GM12801 (cell line): Measurements from ENCODE around the gene CTF1.

Source experiments
- TF ChIP-seq, protein P1 (sequence below): IDR thresholded peaks from one replicate; pipeline ENCODE4 v1.5.1; 2011; ENCODE audit warnings: control low read depth; ENCODE audit not compliant: insufficient read length; ENCODE audit errors: extremely low read depth

CTF1 gene

DNA sequence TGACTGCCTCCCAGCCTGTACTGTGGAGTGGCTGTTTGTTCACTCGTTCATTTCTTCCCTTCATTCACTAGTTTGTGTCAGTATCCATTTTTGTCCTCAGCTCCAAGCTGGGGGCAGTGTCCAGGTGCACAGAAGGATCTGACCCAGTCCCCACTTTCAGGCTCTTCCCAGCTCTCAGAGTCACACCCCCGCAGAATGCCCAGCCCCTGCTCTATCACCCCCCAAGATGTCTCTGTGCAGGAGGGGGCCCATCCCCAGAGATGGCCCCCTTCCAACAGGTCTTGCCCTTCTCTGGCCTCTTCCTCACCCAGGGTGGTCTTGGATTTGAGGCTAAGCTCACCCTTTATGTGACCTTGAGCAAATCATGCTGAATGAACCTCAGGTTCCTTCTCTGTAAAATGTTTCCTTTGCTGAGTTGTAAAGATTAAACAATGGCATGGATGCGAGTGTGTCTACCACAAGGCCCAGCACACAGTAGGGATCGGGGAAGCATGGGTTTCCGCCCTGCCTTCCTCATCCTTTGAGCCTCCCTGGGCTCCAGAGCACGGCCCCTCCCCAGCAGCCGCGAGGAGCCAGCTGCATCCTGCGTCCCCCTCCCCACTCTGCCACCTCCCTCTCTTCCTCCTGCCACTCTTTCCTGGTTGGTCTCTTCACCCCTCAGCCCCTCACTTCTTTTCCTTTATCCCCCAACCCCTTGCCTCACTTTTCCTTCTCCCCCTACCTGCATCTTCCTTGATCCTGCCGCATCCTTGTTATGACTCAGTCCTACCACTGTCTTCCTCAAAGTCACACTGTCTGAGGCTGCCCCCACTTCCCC lies 29.8 kb downstream of the CTF1 start:
- TF ChIP-seq, protein P1, sequence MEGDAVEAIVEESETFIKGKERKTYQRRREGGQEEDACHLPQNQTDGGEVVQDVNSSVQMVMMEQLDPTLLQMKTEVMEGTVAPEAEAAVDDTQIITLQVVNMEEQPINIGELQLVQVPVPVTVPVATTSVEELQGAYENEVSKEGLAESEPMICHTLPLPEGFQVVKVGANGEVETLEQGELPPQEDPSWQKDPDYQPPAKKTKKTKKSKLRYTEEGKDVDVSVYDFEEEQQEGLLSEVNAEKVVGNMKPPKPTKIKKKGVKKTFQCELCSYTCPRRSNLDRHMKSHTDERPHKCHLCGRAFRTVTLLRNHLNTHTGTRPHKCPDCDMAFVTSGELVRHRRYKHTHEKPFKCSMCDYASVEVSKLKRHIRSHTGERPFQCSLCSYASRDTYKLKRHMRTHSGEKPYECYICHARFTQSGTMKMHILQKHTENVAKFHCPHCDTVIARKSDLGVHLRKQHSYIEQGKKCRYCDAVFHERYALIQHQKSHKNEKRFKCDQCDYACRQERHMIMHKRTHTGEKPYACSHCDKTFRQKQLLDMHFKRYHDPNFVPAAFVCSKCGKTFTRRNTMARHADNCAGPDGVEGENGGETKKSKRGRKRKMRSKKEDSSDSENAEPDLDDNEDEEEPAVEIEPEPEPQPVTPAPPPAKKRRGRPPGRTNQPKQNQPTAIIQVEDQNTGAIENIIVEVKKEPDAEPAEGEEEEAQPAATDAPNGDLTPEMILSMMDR = no peak

DNA sequence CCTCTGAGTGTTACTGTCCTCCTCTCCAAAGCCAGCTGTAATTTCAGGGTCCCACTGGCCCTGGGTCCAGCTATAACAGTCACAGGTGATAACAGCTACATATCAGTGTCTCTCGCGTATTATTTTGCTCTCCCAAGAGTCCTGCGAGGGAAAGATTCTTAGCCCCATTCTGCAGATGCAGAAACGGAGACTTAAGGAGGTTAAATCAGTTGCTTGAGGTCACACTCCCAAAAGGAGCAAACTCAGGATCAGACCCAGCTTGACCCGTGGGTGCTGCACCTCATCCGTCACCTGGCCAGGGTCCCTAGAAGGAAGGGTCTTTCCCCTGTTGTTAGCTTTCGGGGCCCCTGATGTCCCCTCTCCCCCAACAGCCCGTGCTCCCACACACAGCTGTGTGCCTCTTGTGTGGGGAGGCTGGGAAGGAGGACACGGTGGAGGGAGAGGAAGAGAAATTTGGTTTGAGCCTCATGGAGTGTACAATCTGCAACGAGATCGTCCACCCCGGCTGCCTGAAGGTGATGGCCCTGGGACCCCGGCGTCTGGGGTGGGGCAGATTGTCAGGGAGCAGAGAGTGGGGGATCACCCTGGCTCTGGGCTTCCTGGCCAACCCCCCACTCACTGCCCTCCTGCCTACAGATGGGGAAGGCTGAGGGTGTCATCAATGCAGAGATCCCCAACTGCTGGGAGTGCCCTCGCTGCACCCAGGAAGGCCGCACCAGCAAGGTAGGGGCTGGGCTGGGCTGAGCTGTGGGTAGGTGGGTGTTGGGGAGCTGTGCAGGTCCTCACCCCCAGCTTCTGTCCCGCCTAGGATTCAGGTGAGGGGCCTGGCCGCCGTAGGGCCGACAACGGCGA lies 30.7 kb downstream of the CTF1 start:
- TF ChIP-seq, protein P1 = no peak

DNA sequence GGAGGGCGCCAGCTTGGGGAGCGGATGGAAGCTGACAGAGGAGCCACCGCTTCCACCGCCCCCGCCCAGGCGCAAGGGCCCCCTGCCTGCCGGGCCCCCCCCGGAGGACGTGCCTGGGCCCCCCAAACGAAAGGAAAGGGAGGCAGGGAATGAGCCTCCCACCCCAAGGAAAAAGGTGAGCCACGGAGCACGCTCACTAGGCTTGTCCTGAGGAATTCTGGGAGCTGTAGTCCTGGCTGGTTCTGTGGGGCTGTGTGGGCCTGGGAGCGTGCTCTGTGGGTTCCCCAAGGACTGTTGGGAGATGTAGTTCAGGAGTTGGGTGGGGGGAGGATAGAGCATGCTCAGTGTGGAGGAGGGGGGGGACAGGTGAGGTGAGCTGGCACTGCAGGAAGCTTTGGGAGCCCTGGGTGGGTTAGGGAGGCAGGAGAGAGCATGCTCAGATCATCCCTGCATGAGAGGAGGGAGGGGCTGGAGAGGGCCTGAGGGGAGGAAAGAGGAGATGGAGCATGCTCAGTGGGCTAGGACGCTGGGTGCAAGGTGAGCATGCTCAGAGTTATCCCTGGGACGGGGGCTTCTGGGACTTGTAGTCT lies 31.5 kb downstream of the CTF1 start:
- TF ChIP-seq, protein P1 = no peak

DNA sequence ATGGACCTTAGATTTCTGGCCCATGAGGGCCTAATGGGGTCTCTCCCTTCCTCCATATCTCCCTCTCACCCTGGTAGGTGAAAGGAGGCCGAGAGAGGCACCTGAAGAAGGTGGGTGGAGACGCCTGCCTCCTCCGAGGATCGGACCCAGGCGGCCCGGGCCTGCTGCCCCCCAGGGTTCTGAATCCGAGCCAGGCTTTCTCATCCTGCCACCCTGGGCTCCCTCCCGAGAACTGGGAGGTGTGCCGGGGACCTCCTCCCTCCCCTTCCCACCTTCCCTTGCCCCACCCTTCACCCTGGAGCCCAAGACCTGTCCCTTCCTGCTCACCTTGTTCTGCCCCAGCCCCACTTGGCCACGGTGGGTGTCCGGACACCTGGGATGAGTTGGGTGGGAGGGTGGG lies 32.0 kb downstream of the CTF1 start:
- TF ChIP-seq, protein P1 = no peak

DNA sequence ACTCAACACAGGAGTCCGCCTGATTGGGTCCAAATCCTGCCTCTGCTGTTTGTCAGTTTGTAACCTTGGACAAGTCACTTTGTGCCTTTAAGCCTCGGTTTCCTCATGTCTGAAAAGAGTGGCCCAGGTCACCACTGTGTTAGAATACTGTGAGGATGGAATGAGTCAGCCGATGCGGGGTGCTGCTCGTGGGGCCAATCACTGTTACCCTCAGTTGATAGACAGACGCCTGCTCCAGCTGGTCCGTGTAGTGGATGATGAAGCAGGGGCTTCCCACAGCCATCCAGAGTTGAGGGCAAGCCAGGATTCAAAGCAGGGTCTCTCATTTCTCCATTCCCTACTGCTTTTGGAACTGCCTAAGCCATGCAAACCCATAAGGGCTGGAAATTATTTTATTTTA lies 32.8 kb downstream of the CTF1 start:
- TF ChIP-seq, protein P1 = no peak

DNA sequence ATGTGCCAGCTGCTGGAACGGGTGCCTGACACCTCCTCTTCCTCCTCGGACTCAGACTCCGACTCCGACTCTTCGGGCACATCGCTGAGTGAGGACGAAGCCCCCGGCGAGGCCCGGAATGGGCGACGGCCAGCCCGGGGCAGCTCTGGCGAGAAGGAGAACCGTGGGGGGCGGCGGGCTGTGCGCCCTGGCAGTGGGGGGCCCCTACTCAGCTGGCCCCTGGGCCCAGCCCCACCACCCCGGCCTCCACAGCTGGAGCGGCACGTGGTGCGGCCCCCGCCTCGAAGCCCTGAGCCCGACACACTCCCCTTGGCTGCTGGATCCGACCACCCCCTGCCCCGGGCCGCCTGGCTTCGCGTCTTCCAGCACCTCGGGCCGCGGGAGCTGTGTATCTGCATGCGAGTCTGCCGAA lies 33.8 kb downstream of the CTF1 start:
- TF ChIP-seq, protein P1 = no peak

DNA sequence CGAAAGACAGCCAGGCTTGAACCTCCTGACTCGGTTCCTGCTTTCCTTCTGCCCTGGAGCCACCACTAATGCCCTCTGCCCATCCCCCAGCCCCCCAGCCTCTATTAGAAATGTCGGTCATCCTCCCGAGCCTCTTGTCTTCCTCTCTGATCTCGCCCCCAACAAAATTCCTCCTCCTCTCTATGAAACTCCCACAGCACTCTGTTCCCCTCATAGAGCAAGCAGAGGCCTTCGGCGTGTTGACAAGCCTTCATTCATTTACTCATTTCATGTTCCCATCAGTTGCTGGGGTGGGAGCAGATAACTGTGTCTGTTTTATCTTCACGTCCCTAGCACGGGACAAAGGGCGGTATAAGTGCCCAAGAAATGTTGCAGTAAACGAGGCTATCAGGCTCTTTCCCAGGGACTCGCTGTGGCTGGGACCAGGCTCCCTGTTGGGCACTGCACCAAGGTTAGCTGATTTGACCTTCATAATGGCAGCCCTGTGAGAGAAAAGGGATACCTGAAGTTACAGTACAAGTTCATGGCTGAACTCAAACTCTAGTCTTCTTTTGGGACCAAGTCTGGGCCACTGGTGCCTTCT lies 34.7 kb downstream of the CTF1 start:
- TF ChIP-seq, protein P1 = no peak
